SK-N-SH (cell line): ENCODE measurements around the gene TPCN2. TPM values are rescaled to one million over a fixed set of nuclear protein-coding genes. Genes with fewer than 3 reads are reported as not detected.

Experiments used
- CTCF ChIA-PET: fragments of 300-600, 350-600 bp; formaldehyde crosslinking; extraction: SDS; loops from one replicate; lab custom pipeline; 2021; lab: Yijun Ruan, JAX
- POLR2A ChIA-PET: fragments of 350-600 bp; sonication (Branson Sonifier 250); formaldehyde crosslinking; extraction: SDS; loops from one replicate; lab custom pipeline; 2020; ENCODE audit warnings: antibody characterized with exemption, inconsistent platforms; lab: Yijun Ruan, JAX
- DNase-seq: peaks from one replicate; pipeline ENCODE4 v3.0.0; 2012
- H2AFZ ChIP-seq: fragments of 200-600 bp; sonication (generic); 2 replicates; pipeline ENCODE4 v1.8.1; 2016; ENCODE audit warnings: antibody characterized with exemption, mild to moderate bottlenecking, low read depth
- H3F3A ChIP-seq: fragments of 200-600 bp; sonication (generic); replicated peaks from 2 replicates; pipeline ENCODE3; 2016; ENCODE audit warnings: antibody characterized with exemption, mild to moderate bottlenecking; ENCODE audit not compliant: insufficient read depth
- H3K27ac ChIP-seq, 2 experiments: fragments of 200-500 bp in 1 of 2; fragments of 200-600 bp in 1 of 2; sonication (Bioruptor generic) in 1 of 2; sonication (generic), shearing (Covaris generic) in 1 of 2; 2 replicates each; pipeline versions ENCODE4 v1.5.1 to v1.6.1; 2014 to 2016; ENCODE audit warnings: low read depth in 2 of 2, inconsistent platforms in 1 of 2, low read length in 1 of 2, mild to moderate bottlenecking in 1 of 2, mixed read lengths in 1 of 2
- H3K27me3 ChIP-seq: fragments of 200-600 bp; sonication (generic), shearing (Covaris generic); 2 replicates; pipeline ENCODE4 v1.6.1; 2016; ENCODE audit warnings: mixed run types; ENCODE audit not compliant: insufficient read depth
- H3K36me3 ChIP-seq, 2 experiments: fragments of 200-500 bp in 1 of 2; fragments of 200-600 bp in 1 of 2; sonication (Bioruptor generic) in 1 of 2; sonication (generic) in 1 of 2; replicated peaks in 1 of 2; 2 replicates each; pipeline versions ENCODE3 to v1.5.1; 2014 to 2016; ENCODE audit warnings: low read length in 1 of 2, mild to moderate bottlenecking in 1 of 2; ENCODE audit not compliant: insufficient read depth in 2 of 2, control insufficient read depth in 1 of 2
- H3K4me1 ChIP-seq, 2 experiments: fragments of 200-500 bp in 1 of 2; fragments of 200-600 bp in 1 of 2; sonication (Bioruptor generic) in 1 of 2; sonication (generic), shearing (Covaris generic) in 1 of 2; 2 replicates each; pipeline versions ENCODE4 v1.5.1 to v1.6.1; 2014 to 2016; ENCODE audit warnings: low read depth in 1 of 2, low read length in 1 of 2, mixed run types in 1 of 2; ENCODE audit not compliant: insufficient read depth in 2 of 2, control insufficient read depth in 1 of 2
- H3K4me2 ChIP-seq: fragments of 200-600 bp; sonication (generic), shearing (Covaris generic); 2 replicates; pipeline ENCODE4 v1.6.1; 2017; ENCODE audit warnings: mixed run types
- H3K4me3 ChIP-seq, 2 experiments: fragments of 200-500 bp in 1 of 2; fragments of 200-600 bp in 1 of 2; sonication (Bioruptor generic) in 1 of 2; sonication (generic), shearing (Covaris generic) in 1 of 2; 2 replicates each; pipeline versions ENCODE4 v1.5.1 to v1.8.1; 2014 to 2016; ENCODE audit warnings: low read depth in 2 of 2, inconsistent platforms in 1 of 2, low read length in 1 of 2, mild to moderate bottlenecking in 1 of 2, mixed read lengths in 1 of 2, moderate library complexity in 1 of 2
- H3K79me2 ChIP-seq: fragments of 200-600 bp; sonication (generic); 2 replicates; pipeline ENCODE4 v1.8.1; 2017; ENCODE audit warnings: mild to moderate bottlenecking; ENCODE audit not compliant: insufficient read depth
- H3K9ac ChIP-seq: fragments of 200-600 bp; sonication (generic); 2 replicates; pipeline ENCODE4 v1.6.1; 2017; ENCODE audit warnings: mixed run types
- H3K9me2 ChIP-seq: fragments of 200-600 bp; sonication (generic); 2 replicates; pipeline ENCODE4 v1.6.1; 2017; ENCODE audit warnings: mixed run types
- H3K9me3 ChIP-seq: fragments of 200-600 bp; sonication (generic); 2 replicates; pipeline ENCODE4 v1.6.1; 2017; ENCODE audit warnings: mixed run types, mild to moderate bottlenecking, moderate library complexity
- H4K20me1 ChIP-seq: fragments of 200-600 bp; sonication (generic); 2 replicates; pipeline ENCODE4 v1.6.1; 2017; ENCODE audit warnings: mild to moderate bottlenecking, mixed run types; ENCODE audit not compliant: insufficient read depth
- CHD2 ChIP-seq: fragments of 150-350 bp; IDR thresholded peaks from 2 replicates; pipeline ENCODE4 v1.6.1; 2018; ENCODE audit warnings: low read length; ENCODE audit not compliant: partially characterized antibody
- ELF1 ChIP-seq: IDR thresholded peaks from 2 replicates; pipeline ENCODE4 v1.4.0; 2012
- EZH2phosphoT487 ChIP-seq: fragments of 200-600 bp; sonication (generic); IDR thresholded peaks from 2 replicates; pipeline ENCODE4 v1.6.1; 2017; ENCODE audit warnings: low read depth, mixed run types, mild to moderate bottlenecking, antibody characterized with exemption, moderate library complexity, borderline replicate concordance
- FOSL2 ChIP-seq: IDR thresholded peaks from 2 replicates; pipeline ENCODE4 v1.4.0; 2012; ENCODE audit warnings: low read depth, mild to moderate bottlenecking, moderate library complexity, borderline replicate concordance
- GABPA ChIP-seq: IDR thresholded peaks from 2 replicates; pipeline ENCODE4 v1.4.0; 2012; ENCODE audit warnings: low read depth, mild to moderate bottlenecking
- MXI1 ChIP-seq: IDR thresholded peaks from 2 replicates; pipeline ENCODE4 v1.6.1; 2012; ENCODE audit warnings: mild to moderate bottlenecking, low read depth, low read length, improper control_type of control experiment
- NFIC ChIP-seq: IDR thresholded peaks from 2 replicates; pipeline ENCODE4 v1.4.0; 2012; ENCODE audit warnings: borderline replicate concordance
- NRF1 ChIP-seq: IDR thresholded peaks from 2 replicates; pipeline ENCODE4 v1.6.1; 2012; ENCODE audit warnings: low read depth, mild to moderate bottlenecking, low read length
- POLR2AphosphoS5 ChIP-seq: IDR thresholded peaks from 2 replicates; pipeline ENCODE4 v1.6.1; 2012; ENCODE audit warnings: low read depth, low read length
- RAD21 ChIP-seq: IDR thresholded peaks from 2 replicates; pipeline ENCODE4 v1.6.1; 2012; ENCODE audit warnings: mild to moderate bottlenecking, low read length
- RCOR1 ChIP-seq: fragments of 150-350 bp; IDR thresholded peaks from 2 replicates; pipeline ENCODE4 v1.6.1; 2017; ENCODE audit warnings: antibody characterized with exemption, low read length
- RFX5 ChIP-seq: IDR thresholded peaks from 2 replicates; pipeline ENCODE4 v1.6.1; 2012; ENCODE audit warnings: mild to moderate bottlenecking, improper control_type of control experiment, low read length
- RXRA ChIP-seq: IDR thresholded peaks from 2 replicates; pipeline ENCODE4 v1.4.0; 2012; ENCODE audit warnings: low read depth, mild to moderate bottlenecking, borderline replicate concordance
- SMC3 ChIP-seq: IDR thresholded peaks from 2 replicates; pipeline ENCODE4 v1.6.1; 2012; ENCODE audit warnings: low read depth, low read length, improper control_type of control experiment
- TAF1 ChIP-seq: IDR thresholded peaks from 2 replicates; pipeline ENCODE4 v1.6.1; 2012; ENCODE audit warnings: low read depth, mild to moderate bottlenecking, low read length, moderate library complexity, borderline replicate concordance
- YY1 ChIP-seq: IDR thresholded peaks from 2 replicates; pipeline ENCODE4 v1.4.0; 2012; ENCODE audit warnings: low read depth, mild to moderate bottlenecking
- WGBS: methylation state at CpG from one replicate; pipeline ENCODE4 v1.1.6; 2017; ENCODE audit warnings: low lambda C conversion rate; 5-methylcytosine and 5-hydroxymethylcytosine counted together
- polyA plus RNA-seq, 3 experiments: library from polyadenylated mRNA; depleted of rRNA; stranded (reverse); fragments of >200 nt; gene quantifications; 2 replicates each; pipeline ENCODE4 v1.2.3, GENCODE V29; 2012
- TF ChIP-seq, protein P1 (sequence below): IDR thresholded peaks from 2 replicates; pipeline ENCODE4; 2012
- TF ChIP-seq, protein P2 (sequence below): IDR thresholded peaks from 2 replicates; pipeline ENCODE4 v1.4.0; 2012; ENCODE audit warnings: low read depth, borderline replicate concordance
- TF ChIP-seq, protein P3 (sequence below): fragments of 150-350 bp; IDR thresholded peaks from 2 replicates; pipeline ENCODE4 v1.6.1; 2016; ENCODE audit warnings: mild to moderate bottlenecking, low read depth, low read length
- TF ChIP-seq, protein P4 (sequence below): IDR thresholded peaks from 2 replicates; pipeline ENCODE4 v1.6.1; 2012; ENCODE audit warnings: mild to moderate bottlenecking, low read depth, low read length, moderate library complexity

TPCN2 gene
- polyA plus RNA-seq, 1 of the 3 experiments (the other 2 are of a cell fraction): 8.7 TPM

DNA sequence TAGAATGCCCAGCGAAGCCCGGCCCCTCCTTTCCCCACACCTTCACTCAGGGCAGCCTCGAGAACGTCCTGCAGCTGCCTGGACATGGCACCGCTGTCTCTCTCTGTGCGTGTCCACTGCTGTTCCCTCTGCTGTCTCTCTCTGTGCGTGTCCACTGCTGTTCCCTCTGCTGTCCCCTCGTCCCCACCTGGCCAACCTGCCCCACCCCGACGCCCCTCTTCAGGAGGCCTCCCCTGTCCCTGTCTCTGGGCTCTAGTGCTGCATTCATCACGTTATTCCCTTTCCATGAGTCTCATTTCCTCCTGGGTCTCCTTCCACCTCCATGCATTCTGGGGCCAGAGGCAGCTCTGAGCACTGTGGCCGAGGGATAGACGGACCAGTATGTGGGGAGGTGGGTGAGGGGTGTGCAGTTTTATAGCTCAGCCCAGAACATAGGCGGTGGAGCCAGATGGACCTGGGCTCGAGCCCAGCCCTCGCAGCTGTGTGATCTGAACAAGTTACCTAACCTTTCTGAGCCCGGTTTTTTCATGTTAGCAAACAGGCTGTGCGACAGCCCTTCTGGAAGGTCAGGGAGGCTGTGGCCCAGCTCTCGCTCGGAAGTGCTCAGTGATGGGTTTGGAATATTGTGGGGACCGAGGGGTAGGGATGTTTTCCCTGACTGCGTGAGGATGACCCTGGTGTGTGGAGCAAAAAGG is 65.1 kb downstream of the TPCN2 start:
- 79% methylated on average over 21 of the region's 22 CpGs for WGBS
- Histone ChIP-seq H3K79me2 (no peaks in the 10 kb centered on the region), H3K27me3 (no peaks in the 10 kb centered on the region), H3K4me3 (no peak overlapping the region), H3K36me3 (no peaks in the 10 kb centered on the region), H3K4me2 (no peak overlapping the region), H3K4me1 (no peaks in the 10 kb centered on the region; a peak in 1 of 4 replicates), H2AFZ (no peak overlapping the region), H3F3A (no peaks in the 10 kb centered on the region), H3K27ac (no peak overlapping the region), H4K20me1 (no peaks in the 10 kb centered on the region), H3K9ac (no peak overlapping the region), H3K9me3 (no peaks in the 10 kb centered on the region), H3K9me2 (no peaks in the 10 kb centered on the region)
- TF ChIP-seq, protein P1, sequence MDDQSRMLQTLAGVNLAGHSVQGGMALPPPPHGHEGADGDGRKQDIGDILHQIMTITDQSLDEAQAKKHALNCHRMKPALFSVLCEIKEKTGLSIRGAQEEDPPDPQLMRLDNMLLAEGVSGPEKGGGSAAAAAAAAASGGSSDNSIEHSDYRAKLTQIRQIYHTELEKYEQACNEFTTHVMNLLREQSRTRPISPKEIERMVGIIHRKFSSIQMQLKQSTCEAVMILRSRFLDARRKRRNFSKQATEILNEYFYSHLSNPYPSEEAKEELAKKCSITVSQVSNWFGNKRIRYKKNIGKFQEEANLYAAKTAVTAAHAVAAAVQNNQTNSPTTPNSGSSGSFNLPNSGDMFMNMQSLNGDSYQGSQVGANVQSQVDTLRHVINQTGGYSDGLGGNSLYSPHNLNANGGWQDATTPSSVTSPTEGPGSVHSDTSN: no peak
- TF ChIP-seq FOSL2 (no peak), GABPA (no peak), NRF1 (no peak), RXRA (no peak), YY1 (no peak), POLR2AphosphoS5 (no peak), EZH2phosphoT487 (no peak), SMC3 (no peak), RCOR1 (no peak), TAF1 (no peak), MXI1 (no peak), NFIC (no peak), RFX5 (no peak), RAD21 (no peak), CHD2 (no peak), ELF1 (no peak)
- TF ChIP-seq, protein P2, sequence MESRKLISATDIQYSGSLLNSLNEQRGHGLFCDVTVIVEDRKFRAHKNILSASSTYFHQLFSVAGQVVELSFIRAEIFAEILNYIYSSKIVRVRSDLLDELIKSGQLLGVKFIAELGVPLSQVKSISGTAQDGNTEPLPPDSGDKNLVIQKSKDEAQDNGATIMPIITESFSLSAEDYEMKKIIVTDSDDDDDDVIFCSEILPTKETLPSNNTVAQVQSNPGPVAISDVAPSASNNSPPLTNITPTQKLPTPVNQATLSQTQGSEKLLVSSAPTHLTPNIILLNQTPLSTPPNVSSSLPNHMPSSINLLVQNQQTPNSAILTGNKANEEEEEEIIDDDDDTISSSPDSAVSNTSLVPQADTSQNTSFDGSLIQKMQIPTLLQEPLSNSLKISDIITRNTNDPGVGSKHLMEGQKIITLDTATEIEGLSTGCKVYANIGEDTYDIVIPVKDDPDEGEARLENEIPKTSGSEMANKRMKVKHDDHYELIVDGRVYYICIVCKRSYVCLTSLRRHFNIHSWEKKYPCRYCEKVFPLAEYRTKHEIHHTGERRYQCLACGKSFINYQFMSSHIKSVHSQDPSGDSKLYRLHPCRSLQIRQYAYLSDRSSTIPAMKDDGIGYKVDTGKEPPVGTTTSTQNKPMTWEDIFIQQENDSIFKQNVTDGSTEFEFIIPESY: no peak
- TF ChIP-seq, protein P3, sequence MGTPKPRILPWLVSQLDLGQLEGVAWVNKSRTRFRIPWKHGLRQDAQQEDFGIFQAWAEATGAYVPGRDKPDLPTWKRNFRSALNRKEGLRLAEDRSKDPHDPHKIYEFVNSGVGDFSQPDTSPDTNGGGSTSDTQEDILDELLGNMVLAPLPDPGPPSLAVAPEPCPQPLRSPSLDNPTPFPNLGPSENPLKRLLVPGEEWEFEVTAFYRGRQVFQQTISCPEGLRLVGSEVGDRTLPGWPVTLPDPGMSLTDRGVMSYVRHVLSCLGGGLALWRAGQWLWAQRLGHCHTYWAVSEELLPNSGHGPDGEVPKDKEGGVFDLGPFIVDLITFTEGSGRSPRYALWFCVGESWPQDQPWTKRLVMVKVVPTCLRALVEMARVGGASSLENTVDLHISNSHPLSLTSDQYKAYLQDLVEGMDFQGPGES: no peak
- TF ChIP-seq, protein P4, sequence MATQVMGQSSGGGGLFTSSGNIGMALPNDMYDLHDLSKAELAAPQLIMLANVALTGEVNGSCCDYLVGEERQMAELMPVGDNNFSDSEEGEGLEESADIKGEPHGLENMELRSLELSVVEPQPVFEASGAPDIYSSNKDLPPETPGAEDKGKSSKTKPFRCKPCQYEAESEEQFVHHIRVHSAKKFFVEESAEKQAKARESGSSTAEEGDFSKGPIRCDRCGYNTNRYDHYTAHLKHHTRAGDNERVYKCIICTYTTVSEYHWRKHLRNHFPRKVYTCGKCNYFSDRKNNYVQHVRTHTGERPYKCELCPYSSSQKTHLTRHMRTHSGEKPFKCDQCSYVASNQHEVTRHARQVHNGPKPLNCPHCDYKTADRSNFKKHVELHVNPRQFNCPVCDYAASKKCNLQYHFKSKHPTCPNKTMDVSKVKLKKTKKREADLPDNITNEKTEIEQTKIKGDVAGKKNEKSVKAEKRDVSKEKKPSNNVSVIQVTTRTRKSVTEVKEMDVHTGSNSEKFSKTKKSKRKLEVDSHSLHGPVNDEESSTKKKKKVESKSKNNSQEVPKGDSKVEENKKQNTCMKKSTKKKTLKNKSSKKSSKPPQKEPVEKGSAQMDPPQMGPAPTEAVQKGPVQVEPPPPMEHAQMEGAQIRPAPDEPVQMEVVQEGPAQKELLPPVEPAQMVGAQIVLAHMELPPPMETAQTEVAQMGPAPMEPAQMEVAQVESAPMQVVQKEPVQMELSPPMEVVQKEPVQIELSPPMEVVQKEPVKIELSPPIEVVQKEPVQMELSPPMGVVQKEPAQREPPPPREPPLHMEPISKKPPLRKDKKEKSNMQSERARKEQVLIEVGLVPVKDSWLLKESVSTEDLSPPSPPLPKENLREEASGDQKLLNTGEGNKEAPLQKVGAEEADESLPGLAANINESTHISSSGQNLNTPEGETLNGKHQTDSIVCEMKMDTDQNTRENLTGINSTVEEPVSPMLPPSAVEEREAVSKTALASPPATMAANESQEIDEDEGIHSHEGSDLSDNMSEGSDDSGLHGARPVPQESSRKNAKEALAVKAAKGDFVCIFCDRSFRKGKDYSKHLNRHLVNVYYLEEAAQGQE: no peak
- ChIA-PET POLR2A (no interaction called here), CTCF (interaction anchor here (0.8 to 6.4 kb wide), 4 partner anchors 8 to 530 kb away, joined by 3 to 36 read pairs (median 14); no protein-coding TSS in a partner anchor)
- DNase-seq: no peak
